ENCODE measurements around the gene KCNN3.
"Not testable (repeated sequence)": the region's sequence is repeated elsewhere in the genome, so short reads cannot be mapped to it uniquely, and the experiment has no call there.

Gene KCNN3

DNA sequence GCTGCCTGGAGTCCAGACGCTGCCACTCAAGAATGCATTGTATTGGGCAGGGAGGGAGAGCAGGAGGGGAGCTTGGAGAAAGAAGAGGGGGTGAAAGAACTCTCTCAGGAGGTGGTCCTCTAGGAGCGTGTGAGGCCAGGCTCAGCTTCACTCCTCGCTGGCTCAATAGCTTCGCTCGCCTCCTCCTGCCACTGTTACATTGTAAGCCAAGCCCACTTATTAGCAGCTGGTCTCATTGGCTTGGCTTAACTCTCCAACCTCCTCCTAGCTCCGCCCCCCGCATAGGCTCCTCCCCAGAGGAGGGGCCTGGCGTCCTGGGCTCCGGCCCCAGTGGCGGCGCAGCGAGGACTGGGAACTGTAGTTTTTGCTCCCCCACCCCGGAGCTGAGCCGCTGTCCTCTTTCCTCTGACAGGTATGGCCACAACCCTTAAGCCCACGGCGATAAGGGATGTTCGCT lies at the start of gene KCNN3:
Gene KCNN3, minus strand, starts transcription at position 167 of the 457 bp plus-strand sequence. CDS start 317 bp downstream, outside the sequence.
- DNase-seq: peak; percentile 49

DNA sequence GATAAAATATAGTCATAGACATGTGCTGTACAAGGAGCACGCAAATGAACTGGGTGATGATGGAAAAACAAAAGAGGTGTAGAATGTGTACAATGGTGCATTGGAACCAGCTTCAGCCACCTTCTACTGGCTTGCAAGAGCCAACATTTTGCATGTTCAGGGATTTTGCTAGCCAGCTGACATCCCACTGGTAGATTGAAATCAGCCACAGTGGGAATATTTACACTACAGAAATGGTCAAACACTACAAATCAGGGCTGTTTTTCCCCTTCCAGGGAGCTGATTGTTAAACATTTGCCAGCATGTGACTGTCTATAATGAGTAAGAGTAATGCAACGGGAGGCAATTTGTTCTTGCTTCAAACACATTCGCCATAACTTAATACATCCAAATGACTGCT lies 43.2 kb upstream of the KCNN3 start:
- no peak for DNase-seq

DNA sequence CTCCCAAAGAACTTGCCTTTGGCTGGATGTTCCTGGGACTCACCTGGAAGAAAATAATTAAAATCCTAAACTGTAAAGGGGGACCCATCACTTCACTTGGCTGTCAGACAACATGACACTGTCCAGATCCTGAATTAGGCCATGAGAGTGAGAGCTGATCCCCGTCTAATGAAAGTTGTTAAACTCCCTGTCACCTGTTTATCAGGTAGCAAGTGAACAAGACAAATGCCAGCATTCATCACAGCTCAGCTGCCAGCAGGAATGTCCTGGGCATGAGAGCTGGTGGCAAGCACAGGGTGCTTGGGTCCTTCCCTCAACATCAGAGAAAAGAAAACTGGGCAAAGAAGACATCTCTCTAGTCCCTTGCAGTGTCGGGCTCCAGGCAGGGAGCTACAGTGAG lies 42.7 kb upstream of the KCNN3 start:
- DNase-seq: no peak

DNA sequence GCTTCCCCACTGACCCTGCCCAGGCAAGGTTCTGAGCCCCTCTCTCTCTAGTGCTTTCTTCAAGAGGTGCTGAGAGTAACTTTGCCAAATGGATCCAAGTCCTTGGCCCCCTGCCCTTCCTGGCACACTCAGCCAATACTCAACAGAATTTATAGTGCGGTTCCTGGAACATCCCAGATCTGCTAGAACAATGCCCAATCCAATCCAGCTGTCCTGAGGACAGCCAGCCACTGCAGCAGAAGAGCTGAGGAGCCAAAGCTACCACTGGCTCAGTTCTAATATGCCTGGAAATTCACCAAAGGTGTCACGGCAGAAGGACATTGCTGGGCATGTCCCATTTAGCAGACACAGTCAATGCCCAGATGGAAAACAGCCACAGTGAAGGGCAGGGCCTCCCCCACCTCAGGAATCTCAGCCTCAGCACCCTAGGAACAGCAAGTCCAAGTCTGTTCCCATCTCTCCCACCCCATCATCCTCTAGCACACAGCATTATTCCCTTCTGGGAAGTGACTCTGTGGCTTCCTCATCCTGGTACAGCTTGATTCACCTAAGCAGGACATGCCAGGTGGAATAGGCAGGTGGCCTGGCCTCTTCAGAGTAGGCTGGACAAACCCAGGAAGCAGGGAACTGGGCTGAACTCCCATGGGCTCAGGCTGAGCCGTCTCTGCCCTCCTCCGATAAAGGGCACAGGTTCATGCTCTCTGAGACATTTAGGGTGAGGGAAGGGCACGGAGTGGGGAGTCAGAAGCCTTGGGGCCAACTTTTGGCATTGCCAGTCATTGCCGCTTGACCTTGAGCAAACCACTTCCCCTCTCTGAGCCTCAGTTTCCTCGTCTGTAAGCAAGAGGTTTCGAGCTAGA lies 41.8 kb upstream of the KCNN3 start:
- no peak for DNase-seq

DNA sequence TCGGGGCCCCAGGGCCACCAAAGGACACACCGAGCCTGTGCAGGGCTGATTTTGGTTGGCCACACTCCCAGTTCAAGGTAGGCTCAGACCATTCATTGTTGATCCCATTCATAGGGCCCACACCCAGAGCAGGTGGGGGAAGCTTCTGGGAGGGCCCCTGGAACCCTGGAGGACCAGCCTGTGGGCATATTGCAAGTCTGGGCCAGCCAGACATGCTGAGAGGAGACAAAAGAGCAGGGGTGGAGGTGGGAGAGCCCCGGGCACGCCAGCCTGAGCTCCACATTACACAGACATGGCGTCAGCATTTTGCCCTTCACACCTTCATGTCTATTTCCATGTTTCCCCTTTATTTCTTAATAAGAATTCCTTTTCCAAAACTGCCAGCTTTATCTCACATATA lies 40.8 kb upstream of the KCNN3 start:
- DNase-seq: no peak

DNA sequence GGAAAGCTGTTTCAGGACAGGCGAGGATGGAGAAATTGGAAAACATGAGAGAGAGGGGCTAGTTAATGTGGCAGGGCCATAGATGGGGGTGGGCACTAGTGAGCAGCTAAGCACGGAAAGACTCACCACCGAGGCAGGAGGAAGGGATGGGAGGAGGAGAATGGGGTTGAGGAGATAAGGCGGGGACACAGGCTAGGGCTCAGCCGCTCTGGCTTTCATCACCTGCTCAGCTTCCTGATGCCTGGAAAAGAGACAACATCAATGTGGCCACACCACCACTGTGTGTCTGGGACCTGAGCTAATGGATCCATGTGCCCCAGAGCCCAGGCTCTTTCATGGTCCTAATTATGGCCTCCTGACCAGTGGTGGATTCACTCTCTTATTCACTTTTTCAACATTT lies 38.9 kb upstream of the KCNN3 start:
- no peak for DNase-seq

DNA sequence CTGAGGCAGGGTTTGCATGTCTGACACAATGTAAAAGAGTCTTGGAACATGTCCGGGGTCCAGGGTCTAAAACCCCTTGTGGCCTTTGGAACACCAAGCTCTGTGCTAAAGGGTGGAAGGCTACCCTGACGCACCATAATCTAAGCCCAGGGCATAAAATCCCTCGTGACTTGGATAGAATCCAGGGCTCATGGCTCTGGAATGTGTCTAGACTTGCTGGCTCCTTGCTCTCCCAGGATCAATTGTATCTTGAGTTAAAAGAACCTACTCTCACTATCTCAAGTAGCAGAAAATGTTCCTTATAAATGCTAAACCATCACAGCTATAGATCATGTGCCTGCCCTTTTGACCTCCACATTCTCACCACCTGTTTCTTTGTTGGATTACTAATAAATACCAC lies 38.0 kb upstream of the KCNN3 start:
- not testable (repeated sequence) for DNase-seq

DNA sequence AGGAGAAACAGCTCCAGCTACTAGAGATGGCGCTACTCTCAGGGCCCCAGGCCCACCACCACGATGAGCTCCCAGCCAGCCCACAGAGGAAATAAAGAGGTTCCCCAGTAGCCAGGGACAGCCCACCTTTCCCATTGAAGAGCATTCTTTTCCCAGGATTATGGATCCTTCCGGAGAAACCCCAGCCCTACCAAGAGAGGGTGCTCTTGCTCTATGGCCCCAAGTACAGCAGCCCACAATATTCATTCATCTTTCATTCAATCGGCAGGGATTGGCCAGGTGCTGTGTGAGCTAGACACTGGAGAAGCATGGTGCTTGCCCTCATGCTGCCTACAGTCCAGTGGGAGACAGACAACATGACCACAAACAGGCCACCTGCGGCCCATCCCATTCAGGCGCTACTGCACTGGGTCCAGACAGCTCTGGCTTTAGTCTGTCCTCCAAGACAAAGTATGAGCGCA lies 36.6 kb upstream of the KCNN3 start:
- DNase-seq: no peak

DNA sequence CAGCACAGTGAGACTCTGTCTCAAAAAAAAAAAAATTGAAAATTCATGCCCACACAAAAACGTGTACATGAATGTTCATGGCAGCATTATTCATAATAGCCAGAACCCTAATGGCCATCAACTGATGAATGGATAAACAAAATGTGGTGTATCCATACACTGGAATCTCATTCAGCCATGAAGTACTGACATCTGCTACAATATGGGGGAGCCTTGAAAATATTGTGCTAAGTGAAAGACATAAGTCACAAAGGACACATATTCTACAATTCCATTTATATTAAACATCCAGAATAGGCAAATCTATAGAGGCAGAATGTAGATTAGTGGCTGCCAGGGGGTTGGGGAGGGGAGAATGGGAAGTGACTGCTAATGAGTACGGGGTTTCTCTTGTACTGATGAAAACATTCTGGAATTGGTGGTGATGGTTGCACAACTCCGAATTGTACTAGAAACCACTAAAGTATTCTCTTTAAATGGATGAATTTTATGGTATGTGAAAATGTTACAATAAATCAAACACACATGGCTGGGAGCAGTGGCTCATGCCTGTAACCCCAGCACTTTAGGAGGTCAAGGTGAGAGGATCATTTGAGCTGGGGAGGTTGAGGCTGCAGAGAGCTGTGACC lies 33.0 kb upstream of the KCNN3 start:
- DNase-seq: no peak

DNA sequence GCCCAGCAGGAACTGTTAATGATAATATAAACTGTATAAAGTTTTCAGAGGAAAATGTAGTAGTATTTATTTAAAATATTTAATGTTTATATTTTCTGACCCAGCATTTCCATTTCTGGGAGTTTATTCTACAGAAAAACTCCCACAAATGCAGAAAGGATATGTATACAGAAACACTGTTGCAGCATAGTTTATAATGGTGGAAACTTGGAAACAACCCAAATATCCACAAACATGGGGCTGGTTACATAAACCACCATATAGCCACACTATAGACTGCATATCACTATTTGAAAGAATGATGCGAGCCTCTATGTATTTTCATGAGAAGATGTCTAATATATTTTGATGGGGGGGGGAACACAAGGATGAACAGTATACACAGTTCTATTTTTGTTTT lies 31.5 kb upstream of the KCNN3 start:
- no peak for DNase-seq

DNA sequence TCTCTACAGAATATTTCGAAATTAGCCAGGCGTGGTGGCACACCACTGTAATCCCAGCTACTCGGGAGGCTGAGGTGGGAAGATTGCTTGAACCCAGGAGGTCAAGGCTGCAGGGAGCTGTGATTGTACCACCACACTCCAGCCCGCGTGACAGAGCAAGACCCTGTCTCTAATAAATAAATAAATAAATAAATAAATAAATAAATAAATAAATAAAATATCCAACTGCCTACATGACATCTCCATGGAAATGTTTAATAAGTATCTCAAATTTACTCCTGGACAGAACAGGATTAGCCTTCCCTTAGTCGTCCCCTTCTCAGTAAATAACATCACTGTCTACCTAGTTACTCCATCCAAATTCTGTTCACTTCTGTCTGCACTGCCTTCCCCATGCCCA lies 29.0 kb upstream of the KCNN3 start:
- no peak for DNase-seq

DNA sequence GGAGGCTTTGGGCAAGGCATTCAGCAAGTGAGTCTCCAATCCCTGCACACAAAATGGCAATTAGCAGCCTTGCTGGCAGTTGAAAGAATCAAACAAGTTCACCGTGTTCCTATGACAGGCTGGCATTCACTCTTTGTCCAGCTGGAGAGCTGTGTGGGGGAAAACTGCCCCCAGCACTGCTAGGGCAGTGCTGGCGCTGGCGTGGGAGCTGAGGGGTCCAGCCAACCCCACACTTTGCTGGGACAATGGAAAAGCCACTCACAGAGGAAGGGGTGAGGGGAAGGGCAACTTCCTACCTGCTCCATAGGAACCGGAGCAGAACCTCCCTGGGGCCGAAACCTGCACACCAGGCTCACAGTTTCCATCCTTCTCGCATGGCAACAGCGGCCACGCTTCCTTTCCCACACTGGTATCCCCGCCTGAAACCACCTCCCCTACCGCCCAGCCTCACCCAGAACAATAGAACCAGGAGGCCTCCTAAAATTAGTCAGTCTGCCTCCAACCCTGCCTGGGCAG lies 26.7 kb upstream of the KCNN3 start:
- DNase-seq: no peak

DNA sequence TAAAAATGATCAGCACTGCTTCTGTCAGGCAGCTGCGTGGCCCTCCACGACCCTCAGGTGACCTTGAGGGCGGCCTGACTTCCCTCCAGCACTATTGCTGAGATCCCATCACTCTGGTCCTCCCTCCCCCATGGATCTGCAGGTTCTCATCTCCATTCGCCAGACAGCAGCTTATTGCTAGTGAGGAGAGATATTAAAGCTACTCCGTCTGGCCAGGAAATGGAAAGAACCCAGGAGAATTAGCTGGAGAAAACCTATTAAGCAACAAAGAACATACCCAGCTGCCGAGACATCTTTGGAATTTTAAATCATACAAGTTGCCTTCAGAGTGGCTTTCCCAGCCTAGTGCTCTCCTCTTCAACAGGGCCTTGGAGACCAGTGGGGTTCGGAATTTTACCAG lies 25.7 kb upstream of the KCNN3 start:
- no peak for DNase-seq

DNA sequence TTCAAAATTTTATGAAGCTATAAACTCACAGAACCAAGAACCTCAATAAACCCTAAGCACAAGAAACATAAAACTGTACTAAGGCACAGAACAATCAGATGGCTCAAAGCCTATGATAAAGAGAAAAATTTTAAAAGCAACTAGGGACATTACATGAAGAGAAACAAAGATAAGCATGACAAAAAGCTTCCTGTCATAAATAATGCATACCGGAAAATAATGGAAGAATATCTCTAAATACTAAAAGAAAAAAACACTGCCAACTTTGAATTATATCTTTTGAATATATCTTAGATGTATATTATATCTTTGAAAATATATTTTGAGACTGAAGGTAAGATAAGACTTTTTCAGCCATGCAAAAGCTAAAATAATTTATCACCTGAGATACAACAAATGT lies 21.4 kb upstream of the KCNN3 start:
- DNase-seq: no peak

DNA sequence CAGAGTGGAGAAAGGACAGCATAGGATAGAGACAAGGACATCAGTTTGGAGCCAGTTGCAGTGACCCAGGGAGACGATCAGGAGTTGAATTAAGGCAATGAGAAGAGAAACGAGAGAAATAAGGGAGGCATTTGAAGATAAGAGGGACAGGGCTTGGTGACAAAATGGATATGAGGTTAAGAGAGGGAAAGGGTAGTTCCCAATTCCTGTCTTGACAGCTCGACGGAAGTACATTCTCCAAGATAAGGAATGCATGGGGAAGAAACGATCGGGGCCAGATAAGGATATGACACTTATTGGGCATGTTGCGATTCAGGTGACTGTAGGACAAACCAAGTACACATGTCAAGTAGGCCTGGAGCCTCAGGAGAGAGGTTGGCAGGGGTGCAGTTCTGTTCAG lies 18.7 kb upstream of the KCNN3 start:
- DNase-seq: no peak

DNA sequence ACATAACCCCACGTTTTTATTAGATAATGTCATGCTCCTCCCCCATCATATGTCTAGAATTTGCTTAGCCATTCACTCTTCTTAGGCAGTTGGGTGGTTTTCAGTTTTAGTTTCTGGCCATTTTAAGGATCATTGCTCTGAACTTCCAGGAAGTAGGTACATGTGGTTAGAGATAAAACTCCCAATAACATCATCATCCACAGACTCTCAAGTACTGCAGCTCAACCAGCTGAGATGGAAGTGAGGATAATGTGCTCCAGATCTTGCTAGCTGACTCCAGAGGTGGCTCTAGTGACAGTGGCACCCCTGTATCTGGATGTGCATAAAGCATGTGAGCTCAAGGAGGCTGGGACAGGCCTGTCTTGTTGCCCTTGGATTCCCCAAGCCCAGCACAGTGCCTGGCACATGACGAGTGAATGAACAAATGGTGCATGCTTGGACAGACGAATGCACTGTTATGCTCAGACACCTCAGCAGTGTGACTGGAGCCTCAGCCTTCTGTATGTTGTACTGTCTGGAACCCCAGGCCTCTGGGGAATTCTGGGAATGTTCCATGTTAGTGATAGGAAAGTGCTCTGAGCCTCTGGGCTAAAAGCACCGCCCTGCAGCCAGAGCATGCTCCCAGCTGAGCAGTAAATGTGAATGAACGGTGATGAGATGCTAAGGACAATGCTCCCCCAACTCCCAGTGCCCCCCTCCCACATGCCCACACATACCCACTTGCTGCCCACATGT lies 16.4 kb upstream of the KCNN3 start:
- DNase-seq: no peak

DNA sequence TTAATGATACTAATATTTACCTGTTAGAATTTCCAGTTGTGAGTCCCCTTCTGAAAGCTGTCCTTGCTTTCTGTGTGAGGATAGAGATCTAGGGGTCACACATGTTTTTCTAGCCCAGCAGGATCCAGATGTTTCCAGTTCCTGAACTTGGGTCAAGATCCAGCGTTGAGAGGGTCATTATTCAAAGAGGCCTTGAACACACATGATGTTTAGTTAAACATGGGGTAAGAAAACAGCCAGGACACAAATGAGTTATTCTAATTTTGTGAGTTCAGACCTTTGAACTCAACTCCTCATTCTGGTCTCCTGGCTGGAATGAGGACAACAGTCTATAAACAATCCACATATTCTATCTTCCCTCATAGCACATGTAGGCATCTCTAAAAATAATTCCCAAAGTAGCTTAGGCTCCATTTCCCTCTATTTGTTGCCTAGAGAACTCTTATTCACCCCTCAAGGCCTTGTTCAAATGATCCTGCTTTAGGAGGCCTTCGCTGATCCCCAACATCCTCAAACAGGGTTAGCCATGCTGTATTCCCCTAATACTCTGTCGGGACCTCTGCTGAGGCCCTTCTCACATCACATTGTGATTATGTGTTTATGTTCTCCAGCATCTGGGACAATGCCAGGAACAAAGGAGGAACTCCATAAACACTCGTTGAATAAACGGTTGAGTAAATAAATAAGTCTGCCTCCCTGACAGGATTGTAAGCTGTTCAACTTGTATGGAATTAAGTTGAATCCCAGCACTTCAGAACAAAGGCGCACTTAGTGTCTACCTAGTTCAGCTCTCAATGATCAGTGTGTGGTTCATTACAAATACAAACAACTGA lies 15.0 kb upstream of the KCNN3 start:
- no peak for DNase-seq

DNA sequence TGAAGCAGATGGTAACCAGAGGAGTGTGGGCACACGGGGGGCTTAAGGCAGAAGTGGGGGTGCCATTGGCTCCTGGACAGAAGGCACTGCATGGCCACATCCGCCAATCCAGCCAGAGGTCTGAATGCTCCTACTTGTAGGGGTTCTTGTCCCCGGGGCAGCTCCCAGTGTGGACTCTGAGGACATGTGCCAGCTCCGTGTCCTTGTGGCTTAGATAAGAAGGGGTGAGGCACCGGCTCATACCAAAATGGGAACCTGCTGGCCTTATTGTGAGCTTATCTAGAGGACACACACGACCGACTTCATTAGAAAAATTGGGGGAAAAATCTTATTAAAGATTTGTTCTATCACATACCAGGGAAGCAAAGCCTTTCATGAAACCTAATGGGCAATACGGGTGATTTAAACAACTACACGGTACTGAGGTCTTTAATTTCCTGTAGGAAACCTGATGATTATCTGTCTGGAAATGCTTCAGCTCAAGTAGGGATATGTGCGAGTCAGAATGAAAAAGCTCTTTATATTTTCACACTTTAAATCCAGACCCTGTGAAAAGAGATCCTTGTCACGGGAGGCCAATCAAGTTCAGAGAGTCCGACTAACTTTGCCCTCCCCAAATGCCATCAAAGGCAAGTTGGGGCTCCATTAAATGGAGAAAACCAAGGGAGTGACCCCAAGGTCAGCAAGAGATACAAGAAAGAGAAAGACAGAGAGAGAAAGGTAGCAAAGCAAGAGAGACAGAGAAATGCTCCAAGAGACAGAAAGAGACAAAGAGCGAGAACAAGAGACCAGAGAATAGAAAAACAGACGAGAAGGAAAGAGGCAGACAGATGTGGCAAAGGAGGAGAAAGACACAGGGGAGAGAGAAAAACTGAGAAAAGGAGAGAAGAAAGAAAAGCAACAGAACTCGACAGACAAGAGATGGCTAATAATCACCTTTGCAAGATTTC lies 14.1 kb upstream of the KCNN3 start:
- DNase-seq: no peak

DNA sequence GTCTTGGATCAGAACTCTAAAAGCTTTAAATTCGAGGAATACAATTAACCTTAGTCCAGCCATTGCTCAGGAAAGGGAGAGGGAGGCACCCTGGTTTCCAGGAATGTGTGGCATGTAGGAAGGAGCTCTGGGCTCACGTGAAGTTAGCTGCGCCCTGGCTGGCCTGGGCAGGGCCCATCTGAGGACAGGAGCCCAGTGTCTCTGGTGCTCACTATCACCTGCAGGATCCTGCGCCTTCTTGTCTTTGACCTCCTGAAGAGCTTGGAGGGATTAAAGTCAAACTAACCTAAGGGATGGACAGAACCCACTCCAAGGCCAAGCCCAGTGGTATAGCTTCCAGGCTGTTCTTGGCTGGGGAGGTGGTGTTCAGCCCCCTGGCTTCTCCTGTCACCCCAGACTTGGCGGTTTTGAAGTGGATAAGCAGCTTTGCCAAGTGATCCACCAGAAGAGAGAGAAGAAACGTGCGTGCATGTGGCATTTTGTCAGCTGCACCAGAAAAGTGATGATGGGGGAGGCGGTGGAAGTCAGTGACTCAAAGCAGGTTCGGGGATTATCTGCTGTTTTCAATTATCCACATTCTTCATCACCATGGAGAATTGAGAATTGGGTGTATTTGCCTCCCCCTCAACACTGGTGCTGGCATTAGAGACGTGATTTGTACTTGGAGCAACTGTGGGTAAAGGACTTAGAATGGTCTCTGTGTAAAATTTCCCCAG lies 11.9 kb upstream of the KCNN3 start:
- DNase-seq: no peak

DNA sequence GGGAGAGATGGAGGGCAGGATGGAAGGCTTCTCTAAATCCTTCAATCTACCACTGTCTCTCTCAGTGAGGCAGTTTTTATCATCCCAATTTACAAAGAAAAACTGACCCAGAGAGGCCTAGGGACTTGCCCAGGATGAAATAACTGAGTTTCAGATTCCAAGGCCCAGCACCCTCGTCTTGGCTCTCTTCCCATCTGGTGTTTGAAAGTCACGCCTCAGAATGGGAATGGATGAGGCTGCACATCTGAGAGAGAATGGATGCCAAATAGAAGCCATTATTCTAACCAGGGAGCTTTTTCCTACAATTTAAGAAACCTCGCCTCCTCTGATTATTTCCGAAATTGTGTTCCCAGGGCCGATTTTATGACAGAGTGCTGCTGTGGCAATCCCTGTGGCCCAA lies 10.6 kb upstream of the KCNN3 start:
- DNase-seq: no peak

DNA sequence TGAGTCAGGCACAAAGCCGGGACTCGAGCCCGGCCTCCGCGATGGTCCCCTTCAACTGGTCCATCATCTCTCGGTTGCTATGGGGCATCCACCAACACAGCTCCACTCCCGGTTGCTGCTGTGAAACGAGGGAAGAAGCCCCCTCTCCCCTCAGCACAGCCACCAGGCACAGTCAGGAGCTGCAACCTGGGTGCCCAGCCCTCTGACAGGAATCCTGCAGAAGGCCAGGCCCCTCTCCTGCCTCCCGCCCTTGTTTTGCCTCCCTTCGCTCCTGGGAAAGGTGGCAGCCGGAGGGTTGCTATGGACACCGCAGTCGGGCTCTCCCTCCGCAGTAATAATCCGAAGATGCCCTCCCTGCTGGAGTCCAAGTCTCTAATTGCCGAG lies 8.9 kb upstream of the KCNN3 start:
- no peak for DNase-seq
